GM18867 (cell line): Measurements from ENCODE around the gene ABCC3.

Source experiments
- ATAC-seq: cut with Tn5 transposase; IDR thresholded peaks from one replicate; pipeline ENCODE4 v1.9.1; 2021; ENCODE audit warnings: mild to moderate bottlenecking, moderate library complexity; ENCODE audit not compliant: unreplicated experiment

The ABCC3 gene

GRCh38 chr17:50627782-50628601 lies 6.7 kb upstream of the ABCC3 start:
- no peak for ATAC-seq

GRCh38 chr17:50629902-50630301 lies 4.8 kb upstream of the ABCC3 start:
- no peak for ATAC-seq

DNA sequence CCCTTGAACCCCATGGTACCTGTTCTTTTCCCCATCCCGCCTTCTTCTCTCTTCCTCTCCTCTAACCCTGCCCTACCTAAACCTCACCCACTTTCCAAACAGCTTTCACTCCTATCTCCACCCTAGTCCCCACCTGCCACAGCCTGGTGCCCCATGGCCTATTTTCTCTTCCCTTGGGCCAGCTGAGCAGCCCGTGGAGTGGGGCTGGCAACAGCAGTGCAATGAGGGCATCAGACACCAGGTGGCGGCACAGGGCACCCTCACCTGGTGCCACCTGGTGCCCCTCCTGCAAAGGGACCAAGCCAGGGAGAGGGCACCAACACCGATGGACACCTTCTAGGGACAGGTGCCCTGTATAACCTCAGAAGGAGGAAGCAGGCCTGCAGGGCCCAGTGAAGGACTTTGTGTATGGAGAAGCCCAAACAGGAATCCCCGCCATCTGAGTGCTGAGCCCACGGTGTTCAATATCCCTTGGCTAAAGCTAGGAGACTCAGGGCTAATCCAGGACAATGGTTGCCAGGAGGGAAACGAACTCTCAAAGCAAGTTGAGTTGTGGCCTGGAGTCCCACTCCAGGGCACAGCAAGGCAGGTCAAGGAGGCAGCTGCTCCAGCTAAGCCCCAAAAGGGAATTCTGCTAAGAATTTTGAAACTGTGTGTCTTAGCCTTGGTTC lies 4.0 kb upstream of the ABCC3 start:
- ATAC-seq = no peak

- ATAC-seq = no peak
Observed at GRCh38 chr17:50631195-50631907, 3.3 kb upstream of the ABCC3 start.

- ATAC-seq = no peak
Observed at GRCh38 chr17:50631908-50632571, 2.6 kb upstream of the ABCC3 start.

DNA sequence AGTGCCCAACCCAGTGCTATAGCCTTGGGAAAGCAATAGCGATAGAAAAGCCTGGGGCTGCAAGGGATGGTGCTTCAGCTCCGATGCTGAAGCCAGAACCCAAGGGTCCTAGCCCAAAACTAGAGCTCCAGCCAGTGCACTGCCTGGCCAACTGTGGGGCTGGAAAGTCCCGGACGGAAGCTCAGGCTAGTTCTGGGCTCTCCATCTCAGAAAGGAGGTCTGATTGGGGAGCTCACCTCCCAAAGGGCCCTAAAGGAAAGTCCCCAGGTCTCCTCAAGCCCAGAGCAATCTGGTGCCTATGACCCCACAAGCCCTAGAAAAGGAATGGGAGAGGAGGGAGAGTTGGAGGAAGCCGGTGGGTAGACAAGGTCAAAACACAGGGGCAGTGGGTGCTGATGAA lies 2.0 kb upstream of the ABCC3 start:
- ATAC-seq = no peak

GRCh38 chr17:50633683-50634082 lies 998 bp upstream of the ABCC3 start:
- ATAC-seq = no peak

GRCh38 chr17:50634915-50635731 lies 442 bp downstream of the ABCC3 start:
- ATAC-seq = no peak

DNA sequence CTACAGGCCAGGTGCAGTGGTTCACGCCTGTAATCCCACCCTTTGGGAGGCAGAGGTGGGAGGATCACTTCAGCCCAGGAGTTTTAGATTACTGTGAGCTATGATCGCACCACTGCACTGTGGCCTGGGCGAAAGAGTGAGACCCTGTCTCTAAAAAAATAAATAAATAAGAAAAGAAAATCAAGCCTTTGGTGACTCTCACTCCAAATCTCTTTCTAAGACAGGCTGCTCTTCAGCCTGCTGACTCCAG lies 976 bp downstream of the ABCC3 start:
- ATAC-seq = no peak

GRCh38 chr17:50635982-50636803 lies 1.5 kb downstream of the ABCC3 start:
- ATAC-seq = no peak

- no peak for ATAC-seq
Observed at GRCh38 chr17:50636804-50637195, 2.1 kb downstream of the ABCC3 start.

DNA sequence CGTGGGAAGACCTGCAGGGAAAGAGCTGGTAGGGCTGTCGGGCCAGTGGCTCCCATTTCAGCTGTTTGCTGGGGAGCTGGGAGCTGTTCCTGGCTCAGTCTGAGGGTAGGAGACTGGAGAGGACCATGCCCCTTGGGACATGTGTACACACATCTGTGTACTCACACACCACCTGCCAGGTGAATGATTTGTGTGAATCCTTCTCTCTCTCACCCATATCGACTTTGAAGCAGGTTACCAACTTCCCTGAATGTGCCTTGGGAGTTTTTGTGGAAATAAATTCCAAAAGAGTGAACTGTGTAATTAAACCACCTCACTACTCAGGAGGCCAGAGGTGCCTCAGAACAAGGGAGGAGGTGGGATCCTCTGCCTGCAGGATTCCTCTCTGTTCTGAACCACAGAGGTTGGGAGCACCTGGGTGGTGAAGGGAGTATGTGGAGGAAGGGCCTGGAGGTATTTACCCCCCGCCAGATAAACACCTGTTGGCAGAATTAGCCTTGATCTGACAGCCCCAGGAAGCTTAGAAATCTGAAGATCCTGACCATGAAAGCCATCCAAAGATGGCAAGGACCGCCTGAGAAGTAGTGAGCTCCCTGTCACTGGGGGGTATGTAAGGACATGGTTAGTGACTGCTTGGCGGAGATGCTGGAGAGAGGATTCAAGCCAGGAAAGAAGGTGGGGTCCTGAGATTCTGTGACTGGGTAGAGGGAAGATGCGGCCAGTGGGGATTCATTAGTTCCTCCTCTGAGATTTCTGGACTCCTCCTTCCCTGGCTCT lies 3.3 kb downstream of the ABCC3 start:
- ATAC-seq = no peak

DNA sequence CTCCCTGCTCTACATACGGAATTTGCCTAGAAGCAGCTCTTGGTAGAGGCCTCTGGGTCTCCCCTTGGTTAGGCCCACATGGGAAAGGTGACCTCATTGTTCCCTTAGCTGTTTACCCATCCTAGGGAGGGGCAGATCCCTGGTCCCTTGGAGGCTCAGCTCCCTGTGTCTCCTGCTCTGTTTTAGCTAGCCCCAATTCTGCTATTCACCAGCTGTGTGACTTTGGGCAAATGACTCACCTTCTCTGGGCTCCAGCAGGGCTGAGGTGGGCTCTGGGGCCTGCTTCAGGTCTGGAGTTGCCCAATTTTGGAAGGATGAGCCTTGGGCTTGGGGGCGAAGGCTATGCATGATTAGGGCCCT lies 3.9 kb downstream of the ABCC3 start:
- no peak for ATAC-seq

DNA sequence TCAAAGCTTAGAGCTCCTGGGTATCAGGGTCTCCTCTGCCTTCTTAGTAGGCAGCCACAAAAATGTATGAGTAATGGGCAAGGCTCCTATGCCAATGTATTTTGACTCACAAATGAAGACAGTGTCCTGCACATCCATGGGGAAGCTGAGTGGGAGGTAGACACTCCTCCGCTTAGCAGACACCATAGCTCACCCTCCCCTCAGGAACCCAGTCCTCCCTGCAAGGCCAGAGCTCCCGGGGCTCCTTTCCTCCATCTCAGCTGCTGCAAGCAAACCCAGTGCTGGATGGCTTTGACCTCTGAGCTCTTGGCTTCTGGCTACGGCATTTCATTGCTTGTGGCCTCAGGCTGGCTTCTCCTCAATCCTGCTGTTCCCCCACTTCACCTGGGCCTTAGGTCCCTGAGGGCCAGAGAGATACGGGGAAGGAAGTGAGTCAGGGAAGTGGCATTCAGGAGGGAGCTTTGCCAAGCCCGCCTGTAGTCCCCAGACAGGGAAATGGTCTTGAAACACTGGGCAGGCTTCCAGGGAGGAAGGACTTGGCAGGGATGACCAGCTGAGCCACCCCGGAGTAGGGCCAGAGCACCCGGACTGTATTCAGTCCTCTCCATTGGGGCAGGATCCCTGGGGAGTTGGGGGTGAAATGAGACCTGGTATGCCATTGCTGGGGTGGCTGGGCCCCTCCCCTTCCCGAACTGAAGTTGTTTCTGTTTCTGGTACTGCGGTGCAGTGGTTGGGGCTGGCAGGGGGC lies 4.5 kb downstream of the ABCC3 start:
- ATAC-seq = no peak

DNA sequence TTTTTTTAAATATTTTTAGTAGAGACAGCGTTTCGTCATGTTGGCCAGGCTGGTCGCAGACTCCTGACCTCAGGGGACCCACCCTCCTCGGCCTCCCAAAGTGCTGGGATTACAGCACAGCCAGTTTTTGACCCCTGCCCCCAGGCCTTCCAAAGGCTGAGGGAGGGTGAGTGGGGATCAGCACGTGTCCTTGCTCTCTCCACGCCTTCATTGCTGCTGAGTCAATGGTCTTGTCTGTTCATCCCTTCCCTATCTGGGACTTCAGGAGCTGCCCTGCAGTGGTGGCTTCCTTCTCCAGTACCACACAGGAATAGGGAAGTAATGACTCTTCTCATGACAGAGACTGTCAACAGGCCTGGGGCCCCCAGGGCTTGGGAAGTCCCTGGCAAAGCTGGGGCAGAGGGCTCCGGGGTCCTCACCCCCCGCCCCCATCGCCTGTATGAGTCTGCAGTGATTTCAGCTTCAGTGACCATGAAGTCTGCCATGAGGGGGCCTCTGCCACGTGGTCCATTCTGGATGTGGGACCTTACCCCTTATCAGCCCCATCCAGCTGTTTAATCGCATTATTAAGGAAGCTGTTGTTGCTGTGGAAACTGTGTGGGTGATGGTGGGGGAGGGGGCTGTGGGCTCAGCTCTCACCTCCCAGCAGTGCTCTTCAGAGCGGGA lies 6.1 kb downstream of the ABCC3 start:
- ATAC-seq = no peak

DNA sequence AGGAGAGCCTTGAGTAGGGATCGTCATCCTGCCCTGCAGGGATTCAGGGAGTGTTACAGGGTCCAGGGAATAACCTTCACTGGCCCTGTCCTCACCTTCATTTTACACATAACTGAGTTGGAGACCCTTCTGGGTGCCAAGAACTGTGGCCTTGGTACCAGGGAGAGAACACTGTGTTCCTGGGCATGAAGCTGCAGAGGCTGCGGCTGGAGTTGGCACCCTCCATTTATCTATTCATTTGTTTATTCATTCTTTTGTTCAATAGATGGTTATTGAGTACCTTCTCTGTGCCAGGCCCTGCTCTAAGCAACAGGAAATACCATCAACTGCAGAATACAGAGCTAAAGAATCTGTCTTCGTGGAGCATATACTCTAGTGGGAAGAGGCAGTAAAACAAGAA lies 6.7 kb downstream of the ABCC3 start:
- no peak for ATAC-seq

DNA sequence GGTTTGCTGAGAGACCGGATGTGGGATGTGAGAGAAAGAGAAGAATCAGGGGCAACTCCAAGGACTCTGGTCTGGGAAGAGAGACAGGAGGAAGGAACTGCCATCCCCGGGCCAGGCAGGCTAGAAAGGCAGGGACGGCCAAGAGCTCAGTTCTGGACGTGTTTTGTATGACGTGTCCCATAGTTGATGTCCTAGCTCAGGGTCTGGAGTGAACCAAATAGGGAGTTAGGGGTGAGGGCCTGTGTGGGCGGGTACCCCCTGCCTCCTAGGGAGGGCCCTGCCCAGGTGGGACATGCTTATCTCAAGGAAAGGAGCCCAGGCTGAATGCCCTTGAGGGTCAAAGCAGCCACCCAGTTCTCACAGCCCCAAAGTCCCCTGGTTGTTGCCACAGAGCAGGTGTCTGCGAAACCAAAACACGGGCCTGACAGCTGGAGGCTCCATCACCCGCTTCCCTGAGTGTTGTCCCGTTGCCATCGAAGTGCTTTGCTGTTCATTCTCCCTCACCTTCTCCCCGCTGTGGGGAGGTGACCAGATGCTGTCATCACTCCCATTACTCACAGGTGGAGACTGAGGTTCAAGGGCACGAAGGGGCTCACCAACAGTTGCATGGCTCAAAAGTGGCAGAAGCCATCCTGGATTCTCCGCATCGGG lies 7.5 kb downstream of the ABCC3 start:
- ATAC-seq = no peak
